ENCODE results near the gene ANGPTL7.

The ANGPTL7 gene

DNA sequence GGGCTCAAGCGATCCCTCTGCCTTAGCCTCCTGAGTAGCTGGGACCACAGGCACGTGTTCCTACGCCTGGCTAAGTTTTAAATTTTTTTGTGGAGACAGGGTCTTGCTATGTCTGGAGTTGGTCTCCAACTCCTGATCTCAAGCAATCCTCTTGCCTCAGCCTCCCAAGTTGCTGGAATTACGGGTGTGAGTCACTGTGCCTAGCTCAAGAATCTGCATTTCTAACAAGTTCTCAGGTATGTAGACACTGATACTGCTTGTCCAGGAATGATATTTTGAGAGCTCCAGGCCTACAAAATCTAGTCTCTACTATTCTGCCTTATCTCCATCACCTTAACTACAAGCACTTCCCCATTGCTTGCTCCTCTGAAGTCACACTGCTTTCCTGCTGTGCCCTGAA lies 22.3 kb downstream of the ANGPTL7 start:
- no peak for DNase-seq

DNA sequence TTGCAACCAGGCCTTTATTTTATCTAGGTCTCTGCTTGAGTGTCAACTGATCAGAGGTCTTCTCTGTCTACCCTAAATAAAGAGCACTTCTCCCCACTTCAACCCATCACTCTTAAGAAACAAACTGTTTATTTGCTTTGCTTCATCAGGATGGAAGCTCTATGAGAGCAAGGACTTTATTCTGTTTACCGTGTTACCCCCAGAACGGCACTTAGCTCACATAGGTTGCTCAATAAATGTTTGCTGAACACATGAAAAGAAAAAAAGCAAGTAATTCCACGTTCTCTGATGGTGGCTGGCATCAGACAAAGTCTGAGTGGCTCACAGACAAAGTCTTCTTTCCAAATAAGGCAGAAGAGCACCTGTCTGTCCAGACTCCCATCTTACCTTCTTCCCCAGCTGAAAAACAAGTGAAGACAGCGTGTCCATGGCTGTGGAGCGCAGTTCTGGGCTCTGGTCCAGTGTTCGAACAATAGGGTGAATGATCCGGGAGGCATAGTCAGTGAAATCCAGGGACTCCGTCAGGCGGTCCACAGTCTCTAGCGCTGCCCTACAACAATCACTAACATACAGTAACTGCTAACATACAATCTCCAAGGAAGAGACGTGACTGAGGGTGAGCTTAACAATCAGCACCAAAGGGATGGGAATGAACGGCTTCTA lies 22.9 kb downstream of the ANGPTL7 start:
- no peak for DNase-seq

DNA sequence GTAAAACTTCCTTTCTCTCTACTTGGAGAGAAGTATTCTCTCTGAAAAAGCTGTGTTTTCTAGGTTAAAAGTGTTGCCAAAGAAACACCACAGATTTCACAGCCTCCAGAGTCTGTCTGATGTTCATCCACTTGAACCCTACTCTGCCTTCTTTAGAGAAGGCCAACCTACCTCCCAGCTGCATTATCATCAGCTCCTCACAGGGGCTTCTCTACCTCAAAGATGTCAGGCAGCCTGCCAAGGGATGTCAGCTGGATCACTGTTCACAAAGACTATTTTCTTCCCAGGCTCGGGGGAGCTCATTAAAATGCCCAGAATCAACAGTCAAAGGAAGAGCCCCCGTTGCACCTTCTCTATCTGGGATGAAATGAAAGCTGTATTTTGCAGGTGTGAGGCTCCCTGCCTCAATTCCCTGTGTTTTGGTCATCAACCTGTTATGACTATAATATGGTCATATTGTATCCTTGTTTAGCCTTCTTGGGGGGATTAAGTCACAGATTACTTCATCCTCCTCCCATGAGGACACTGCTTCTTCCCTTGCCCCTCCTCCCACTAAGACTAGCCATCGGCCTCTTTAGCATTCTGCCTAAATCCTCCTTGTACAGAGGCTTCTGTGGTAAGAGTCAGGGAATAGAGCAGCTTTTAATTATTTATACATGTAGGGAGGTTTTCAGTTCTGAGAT lies 25.7 kb downstream of the ANGPTL7 start:
- no peak for DNase-seq

DNA sequence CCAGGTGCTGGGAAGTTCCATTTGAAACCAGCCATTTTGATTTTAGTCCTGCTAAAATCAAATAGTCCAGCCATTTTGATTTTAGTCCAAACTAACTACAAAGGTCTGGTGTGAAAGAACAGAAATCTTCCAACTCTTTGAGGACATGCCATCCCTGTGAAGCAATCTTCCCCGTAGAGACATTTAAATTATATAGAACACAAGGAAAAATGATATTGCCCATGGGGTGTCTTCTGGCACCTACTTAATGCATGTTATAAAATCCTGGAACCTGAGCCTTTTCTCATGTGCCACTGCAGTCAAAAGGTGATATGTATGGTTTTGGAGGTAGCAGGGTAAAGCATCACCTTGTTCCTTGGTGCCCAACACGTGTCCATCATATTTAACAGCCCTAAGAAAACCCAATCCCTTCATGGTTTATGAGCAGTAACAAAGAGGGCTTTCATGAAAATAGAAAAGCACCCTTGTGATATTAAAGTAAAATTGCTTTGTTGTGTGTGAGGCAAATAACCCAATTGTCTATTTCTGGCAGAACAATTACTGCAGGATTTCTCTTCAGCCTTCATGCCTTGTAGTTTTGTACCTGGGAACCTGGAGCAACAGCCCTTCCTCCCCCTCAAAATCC lies 26.3 kb downstream of the ANGPTL7 start:
- DNase-seq, result no peak

DNA sequence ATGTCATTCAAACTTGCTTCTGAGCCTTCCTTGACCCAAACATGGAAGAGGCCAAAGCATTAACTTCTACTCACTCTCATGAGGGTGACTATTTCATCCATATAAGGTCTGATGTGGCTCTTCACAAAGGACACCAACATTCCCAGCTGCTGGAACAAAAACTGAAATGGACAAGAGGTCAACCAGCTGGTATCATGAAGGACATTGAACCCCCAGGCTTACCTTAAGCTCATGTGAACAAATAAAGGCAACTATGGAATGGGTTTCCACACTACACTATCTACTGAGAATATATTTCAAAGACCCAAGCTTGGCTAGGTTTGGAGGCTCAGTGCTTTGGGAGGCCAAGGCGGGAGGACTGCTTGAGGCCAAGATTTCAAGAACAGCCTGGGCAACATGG lies 26.9 kb downstream of the ANGPTL7 start:
- no peak for DNase-seq

DNA sequence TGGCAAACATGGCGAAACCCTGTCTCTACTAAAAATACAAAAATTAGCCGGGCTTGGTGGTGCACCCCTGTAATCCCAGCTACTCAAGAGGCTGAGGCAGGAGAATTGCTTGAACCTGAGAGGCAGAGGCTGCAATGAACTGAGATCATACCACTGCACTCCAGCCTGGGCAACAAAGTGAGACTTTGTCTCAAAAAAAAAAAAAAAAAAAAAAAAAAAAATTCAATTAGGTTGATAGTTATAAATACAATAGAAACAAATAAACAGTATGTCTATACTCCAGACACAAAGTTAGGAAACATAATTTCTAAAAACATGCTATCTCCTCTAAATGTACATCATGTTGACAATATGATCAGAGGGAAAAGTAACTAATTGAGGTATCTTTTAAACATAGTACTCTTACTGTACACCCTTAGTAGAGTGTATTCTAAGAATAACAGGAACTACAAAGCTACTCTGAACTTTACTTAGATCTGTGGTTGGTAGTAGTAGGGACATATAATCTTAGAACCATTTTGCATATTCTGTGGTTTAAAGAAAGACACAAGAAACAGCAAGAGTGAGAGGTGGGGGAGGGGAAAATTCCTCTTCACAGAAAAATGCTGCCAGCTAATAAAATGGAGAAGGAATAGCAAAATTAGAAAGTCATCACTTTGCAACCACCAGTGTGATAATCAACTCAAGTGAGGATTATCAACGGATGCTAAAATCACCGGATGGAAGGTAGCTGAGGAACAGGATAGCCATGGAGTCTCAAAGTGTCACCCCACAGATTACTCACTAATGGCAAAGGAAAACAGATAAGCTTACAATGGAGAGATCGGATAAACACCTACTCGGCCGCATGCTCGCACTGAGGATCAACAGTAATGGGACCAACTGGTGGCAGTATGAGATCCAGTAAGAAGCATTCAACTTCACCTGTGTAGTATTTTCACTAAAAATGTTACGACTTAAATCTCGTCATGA lies 38.2 kb downstream of the ANGPTL7 start:
- DNase-seq, result no peak

DNA sequence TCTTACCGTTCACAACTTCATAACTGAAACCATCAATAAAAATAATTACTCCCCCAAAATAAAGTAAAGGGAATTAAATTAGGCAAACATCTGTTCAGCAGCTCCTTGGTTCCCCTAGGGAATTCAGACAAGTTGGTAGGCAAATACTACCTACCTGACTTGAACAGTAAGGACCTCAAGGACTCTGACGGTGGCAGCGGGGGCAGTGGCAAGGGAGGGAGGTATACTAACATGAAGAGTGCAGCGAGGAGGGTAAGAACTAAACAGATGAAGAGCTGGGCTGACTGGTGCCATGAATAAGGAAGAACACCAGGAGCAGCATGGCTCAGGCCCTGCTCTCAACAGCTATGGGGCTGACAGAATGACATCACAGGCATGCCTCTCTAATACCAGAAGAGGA lies 40.0 kb downstream of the ANGPTL7 start:
- DNase-seq, result no peak

DNA sequence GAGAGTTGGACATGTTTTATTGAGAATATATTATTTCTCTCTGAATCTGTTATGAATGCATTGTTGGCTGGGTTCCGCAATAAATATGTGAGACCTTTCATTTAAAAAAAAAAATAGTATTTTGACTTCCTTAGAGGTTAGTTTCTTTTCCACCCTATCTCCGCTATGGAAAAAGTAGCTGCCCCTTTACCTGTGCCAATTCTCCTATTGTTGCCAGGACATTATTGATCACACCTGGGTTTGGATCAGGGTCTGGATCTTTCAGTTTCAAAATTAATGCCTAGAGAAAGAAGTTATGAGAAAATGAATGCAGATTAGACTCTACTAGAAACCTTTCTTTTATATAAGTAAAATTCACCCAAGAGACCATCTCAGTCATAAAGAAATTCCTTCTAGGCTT lies 44.1 kb downstream of the ANGPTL7 start:
- DNase-seq, result no peak

DNA sequence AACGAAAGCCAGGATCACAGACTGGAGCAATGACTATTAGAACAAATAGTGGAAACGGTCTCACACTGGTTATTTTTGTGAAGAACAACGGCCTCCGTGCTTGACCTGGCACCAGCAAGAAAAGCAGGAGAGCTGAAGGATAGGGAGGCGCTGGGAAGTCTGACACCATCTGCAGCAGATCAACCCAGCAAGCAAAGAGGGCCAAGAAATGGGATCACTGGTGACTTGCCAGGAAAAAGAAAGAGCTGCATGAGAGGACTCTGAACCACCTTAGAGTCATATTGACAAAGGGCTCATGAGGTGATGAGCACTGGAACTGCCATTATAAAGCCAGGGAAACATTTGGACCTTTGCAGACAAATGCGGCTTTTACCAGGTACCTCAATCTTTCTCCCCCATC lies 48.2 kb downstream of the ANGPTL7 start:
- DNase-seq, result no peak

DNA sequence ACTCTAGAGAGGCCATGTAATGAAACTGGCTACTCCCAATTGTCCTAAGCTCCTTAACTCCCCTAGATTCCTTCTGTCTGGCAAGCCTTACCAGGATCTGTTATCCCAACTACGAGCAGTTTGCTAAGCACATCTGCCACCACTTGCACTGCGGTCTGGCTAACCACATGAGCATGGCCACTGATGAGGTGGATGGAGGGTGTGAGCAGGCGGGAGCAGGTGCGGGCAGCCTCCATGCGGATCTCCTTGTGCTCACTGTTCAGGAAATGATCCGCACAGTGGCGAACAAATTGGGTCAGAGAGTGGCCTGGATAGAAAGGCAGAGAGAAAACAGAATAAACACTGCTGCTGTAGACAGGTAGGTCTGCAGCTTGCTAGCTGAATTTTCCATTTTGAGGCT lies 49.2 kb downstream of the ANGPTL7 start:
- no peak for DNase-seq

DNA sequence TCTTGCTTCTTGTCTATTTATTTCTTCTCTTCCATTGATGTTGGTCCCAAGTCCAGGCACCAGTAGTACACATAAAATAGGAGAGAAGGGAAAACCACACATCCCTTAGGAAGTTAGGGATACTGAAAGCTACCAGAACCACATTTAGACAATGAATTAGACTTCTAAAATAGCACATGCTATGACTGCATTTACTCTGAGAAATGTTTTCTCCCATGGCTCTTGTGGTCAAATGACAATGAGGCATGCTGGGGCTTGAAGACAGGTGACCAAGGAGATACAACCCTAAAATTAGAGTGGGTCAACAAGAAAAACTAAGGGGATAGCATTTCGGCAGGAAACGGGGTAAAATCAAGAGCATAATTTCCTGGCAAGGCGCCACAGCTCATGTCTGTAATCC lies 56.1 kb downstream of the ANGPTL7 start:
- no peak for DNase-seq

Data from CD4-positive, alpha-beta T cell treated with Interferon alpha-2 for 1 hour (primary cell).